Activated CD4-positive, alpha-beta T cell treated with anti-CD3 and anti-CD28 coated beads, Interleukin-2, Interleukin-6, amounts not matched to agents 100 ng/mL and 50 ng/mL, durations not matched to agents 16 hours and 8 hours (primary cell): ENCODE measurements around the gene DAAM2.

Source experiments
- DNase-seq: peaks from one replicate; pipeline ENCODE4 v3.0.0-alpha.2; 2020

Gene DAAM2

GRCh38 chr6:39791850-39792539, at the start of gene DAAM2:
Gene DAAM2 (plus strand): TSS chr6:39792376. CDS start chr6:39856303, 63,927 bp downstream.
- DNase-seq, result no peak

- DNase-seq, result no peak
Measured at GRCh38 chr6:39746795-39747194, 45.4 kb upstream of the DAAM2 start.

- no peak for DNase-seq
Measured at GRCh38 chr6:39752835-39753724, 39.1 kb upstream of the DAAM2 start.

- no peak for DNase-seq
Measured at GRCh38 chr6:39753725-39754045, 38.5 kb upstream of the DAAM2 start.

GRCh38 chr6:39754514-39755115, 37.6 kb upstream of the DAAM2 start:
- no peak for DNase-seq

- DNase-seq, result no peak
Measured at GRCh38 chr6:39755231-39755630, 36.9 kb upstream of the DAAM2 start.

GRCh38 chr6:39756582-39756981, 35.6 kb upstream of the DAAM2 start:
- DNase-seq, result no peak

GRCh38 chr6:39758905-39759605, 33.1 kb upstream of the DAAM2 start:
- no peak for DNase-seq

- DNase-seq, result no peak
Measured at GRCh38 chr6:39760226-39760952, 31.8 kb upstream of the DAAM2 start.

GRCh38 chr6:39765508-39766065, 26.6 kb upstream of the DAAM2 start:
- no peak for DNase-seq

GRCh38 chr6:39769012-39769411, 23.2 kb upstream of the DAAM2 start:
- no peak for DNase-seq

- DNase-seq, result no peak
Measured at GRCh38 chr6:39770446-39770845, 21.7 kb upstream of the DAAM2 start.

- no peak for DNase-seq
Measured at GRCh38 chr6:39772559-39773273, 19.5 kb upstream of the DAAM2 start.

- no peak for DNase-seq
Measured at GRCh38 chr6:39773782-39774181, 18.4 kb upstream of the DAAM2 start.

GRCh38 chr6:39776581-39776980, 15.6 kb upstream of the DAAM2 start:
- DNase-seq, result no peak

GRCh38 chr6:39777218-39777617, 15.0 kb upstream of the DAAM2 start:
- no peak for DNase-seq

GRCh38 chr6:39777661-39778060, 14.5 kb upstream of the DAAM2 start:
- no peak for DNase-seq

GRCh38 chr6:39778581-39779255, 13.5 kb upstream of the DAAM2 start:
- DNase-seq, result no peak

GRCh38 chr6:39785281-39785680, 6.9 kb upstream of the DAAM2 start:
- DNase-seq, result no peak

- DNase-seq, result no peak
Measured at GRCh38 chr6:39786649-39787048, 5.5 kb upstream of the DAAM2 start.

- no peak for DNase-seq
Measured at GRCh38 chr6:39787322-39787721, 4.9 kb upstream of the DAAM2 start.
